IPS-NIHi7 (cell line): Measurements from ENCODE around the gene SSR2.
"Not testable (repeated sequence)": the region's sequence is repeated elsewhere in the genome, so short reads cannot be mapped to it uniquely, and the experiment has no call there.

Experiments used
- DNase-seq: peaks from one replicate; pipeline ENCODE4 v3.0.0; 2012; ENCODE audit warnings: mixed read lengths; ENCODE audit errors: extremely low spot score

The SSR2 gene

GRCh38 chr1:155993595-155993994, 27.2 kb downstream of the SSR2 start:
- no peak for DNase-seq

GRCh38 chr1:155990005-155990739, 30.6 kb downstream of the SSR2 start:
- no peak for DNase-seq

- peak; percentile 79 for DNase-seq
Measured at GRCh38 chr1:155989242-155990004, 31.3 kb downstream of the SSR2 start.

- DNase-seq: not testable (repeated sequence)
Measured at GRCh38 chr1:155984903-155985645, 35.7 kb downstream of the SSR2 start.

GRCh38 chr1:155984341-155984740, 36.4 kb downstream of the SSR2 start:
- DNase-seq: peak; percentile 81

- no peak for DNase-seq
Measured at GRCh38 chr1:155983191-155984024, 37.3 kb downstream of the SSR2 start.

GRCh38 chr1:155982106-155982505, 38.6 kb downstream of the SSR2 start:
- no peak for DNase-seq

GRCh38 chr1:155981266-155982088, 39.3 kb downstream of the SSR2 start:
- DNase-seq: no peak

- DNase-seq: no peak
Measured at GRCh38 chr1:155979597-155980343, 41.0 kb downstream of the SSR2 start.

- no peak for DNase-seq
Measured at GRCh38 chr1:155978973-155979429, 41.8 kb downstream of the SSR2 start.

- DNase-seq: peak; percentile 86
Measured at GRCh38 chr1:155978325-155978972, 42.3 kb downstream of the SSR2 start, which contains the start of gene ARHGEF2. ARHGEF2 (minus strand) TSS chr1:155978547; CDS start chr1:155978427, 120 bp downstream.

- DNase-seq: no peak
Measured at GRCh38 chr1:155977690-155978324, 42.9 kb downstream of the SSR2 start.

GRCh38 chr1:155976913-155977689, 43.6 kb downstream of the SSR2 start:
- DNase-seq: no peak

GRCh38 chr1:155976062-155976912, 44.5 kb downstream of the SSR2 start:
- DNase-seq: peak; percentile 80

- DNase-seq: no peak
Measured at GRCh38 chr1:155975375-155976061, 45.2 kb downstream of the SSR2 start.
